Neural cell (in vitro differentiated cells): Measurements from ENCODE around the gene STXBP2. TPM values are rescaled to one million over a fixed set of nuclear protein-coding genes. Genes with fewer than 3 reads are reported as not detected.

ENCODE experiments used
- H2AFZ ChIP-seq: fragments of 200-600, 300-800 bp; sonication (generic), shearing (Covaris generic); 2 replicates; pipeline ENCODE4 v1.6.0; 2014; ENCODE audit warnings: low read depth, mild to moderate bottlenecking, antibody characterized with exemption, low read length, moderate library complexity
- H3F3A ChIP-seq: fragments of 200-600 bp; shearing (Covaris generic); 2 replicates; pipeline ENCODE4 v1.6.1; 2016; ENCODE audit warnings: mild to moderate bottlenecking, moderate library complexity, mixed read lengths, antibody characterized with exemption, low read length; ENCODE audit not compliant: insufficient read depth, poor library complexity, severe bottlenecking
- H3K27ac ChIP-seq: fragments of 200-600, 300-800 bp; sonication (generic), shearing (Covaris generic); 2 replicates; pipeline ENCODE4 v1.5.1; 2014; ENCODE audit warnings: mild to moderate bottlenecking, low read length, moderate library complexity
- H3K27me3 ChIP-seq: fragments of 300-800, 200-600 bp; sonication (generic), shearing (Covaris generic); 2 replicates; pipeline ENCODE4 v1.6.0; 2014; ENCODE audit warnings: mild to moderate bottlenecking, low read depth, low read length, moderate library complexity; ENCODE audit not compliant: insufficient read depth
- H3K36me3 ChIP-seq: fragments of 300-800, 200-600 bp; sonication (generic), shearing (Covaris generic); 2 replicates; pipeline ENCODE4 v1.5.1; 2014; ENCODE audit warnings: mild to moderate bottlenecking, antibody characterized with exemption, low read length, moderate library complexity; ENCODE audit not compliant: insufficient read depth
- H3K4me2 ChIP-seq: fragments of 300-800, 200-600 bp; sonication (generic), shearing (Covaris generic); 2 replicates; pipeline ENCODE4 v1.6.0; 2014; ENCODE audit warnings: mild to moderate bottlenecking, low read length
- H3K4me3 ChIP-seq: fragments of 300-800, 200-600 bp; sonication (generic), shearing (Covaris generic); 2 replicates; pipeline ENCODE4 v1.5.1; 2014; ENCODE audit warnings: mild to moderate bottlenecking, low read length, moderate library complexity
- H3K79me2 ChIP-seq: fragments of 200-600 bp; shearing (Covaris generic); replicated peaks from 2 replicates; pipeline ENCODE4 v1.6.0; 2014; ENCODE audit warnings: mild to moderate bottlenecking, low read length, moderate library complexity; ENCODE audit not compliant: insufficient read depth
- H3K9ac ChIP-seq: fragments of 300-800, 200-600 bp; sonication (generic), shearing (Covaris generic); 2 replicates; pipeline ENCODE4 v1.6.1; 2016; ENCODE audit warnings: mild to moderate bottlenecking, low read length, mixed read lengths
- H3K9me2 ChIP-seq: fragments of 200-600 bp; shearing (Covaris generic); 2 replicates; pipeline ENCODE4 v1.6.1; 2016; ENCODE audit warnings: mild to moderate bottlenecking, low read length, mixed read lengths; ENCODE audit not compliant: insufficient read depth
- H3K9me3 ChIP-seq: fragments of 200-600, 300-800 bp; sonication (generic), shearing (Covaris generic); 2 replicates; pipeline ENCODE4 v1.6.1; 2016; ENCODE audit warnings: mild to moderate bottlenecking, mixed run types, low read length, moderate library complexity, mixed read lengths
- H4K20me1 ChIP-seq: fragments of 200-600 bp; shearing (Covaris generic); 2 replicates; pipeline ENCODE4 v1.6.1; 2016; ENCODE audit warnings: mild to moderate bottlenecking, mixed run types; ENCODE audit not compliant: insufficient read depth
- EP300 ChIP-seq: fragments of 450-650 bp; conservative IDR thresholded peaks from 2 replicates; pipeline ENCODE4 v1.6.1; 2014; ENCODE audit warnings: antibody characterized with exemption, mild to moderate bottlenecking, moderate library complexity; ENCODE audit not compliant: poor library complexity, severe bottlenecking
- EZH2 ChIP-seq: fragments of 200-600, 300-800 bp; shearing (Covaris generic), sonication (generic); IDR thresholded peaks from 2 replicates; pipeline ENCODE4 v1.6.1; 2014; ENCODE audit warnings: antibody characterized with exemption, low read length, borderline replicate concordance, mild to moderate bottlenecking; ENCODE audit not compliant: insufficient read depth, poor library complexity, severe bottlenecking
- MXI1 ChIP-seq: fragments of 450-650 bp; conservative IDR thresholded peaks from 2 replicates; pipeline ENCODE4 v1.6.1; 2014; ENCODE audit warnings: antibody characterized with exemption, mild to moderate bottlenecking; ENCODE audit not compliant: poor library complexity, severe bottlenecking
- POLR2AphosphoS5 ChIP-seq: IDR thresholded peaks from 2 replicates; pipeline ENCODE4 v1.6.1; 2012
- RAD21 ChIP-seq: fragments of 450-650 bp; conservative IDR thresholded peaks from 2 replicates; pipeline ENCODE4 v1.6.1; 2014; ENCODE audit warnings: antibody characterized with exemption, mild to moderate bottlenecking, moderate library complexity
- SMC3 ChIP-seq: fragments of 450-650 bp; conservative IDR thresholded peaks from 2 replicates; pipeline ENCODE4 v1.6.1; 2014; ENCODE audit warnings: antibody characterized with exemption, mild to moderate bottlenecking, moderate library complexity; ENCODE audit not compliant: poor library complexity
- TAF1 ChIP-seq: IDR thresholded peaks from 2 replicates; pipeline ENCODE4 v1.6.1; 2012; ENCODE audit warnings: low read depth
- polyA plus RNA-seq: library from polyadenylated mRNA; depleted of rRNA; stranded (reverse); fragments of >200 nt; gene quantifications from 2 replicates; pipeline ENCODE4 v1.2.3, GENCODE V29; 2014
- TF ChIP-seq, protein P1 (sequence below): fragments of 450-650 bp; IDR thresholded peaks from 2 replicates; pipeline ENCODE4 v1.5.1; 2014; ENCODE audit warnings: antibody characterized with exemption, mild to moderate bottlenecking, moderate library complexity; ENCODE audit not compliant: poor library complexity, severe bottlenecking
- TF ChIP-seq, protein P2 (sequence below): IDR thresholded peaks from 2 replicates; pipeline ENCODE4 v1.6.1; 2012; ENCODE audit warnings: borderline replicate concordance

Gene STXBP2
- polyA plus RNA-seq, 1 donor from 2014 or later = 1.7 TPM

- H3K9me2 ChIP-seq = no peaks in the 10 kb centered on the region
- no peaks in the 10 kb centered on the region for H4K20me1 ChIP-seq
- no peaks in the 10 kb centered on the region for H3K36me3 ChIP-seq
- no peak overlapping the region for H3K27ac ChIP-seq
- H3K9me3 ChIP-seq = no peaks in the 10 kb centered on the region
- H3K27me3 ChIP-seq = peaks cover 3% of the 10 kb centered on the region
- no peak overlapping the region for H3K9ac ChIP-seq
- no peak overlapping the region for H3K4me3 ChIP-seq
- no peaks in the 10 kb centered on the region for H3K79me2 ChIP-seq
- H2AFZ ChIP-seq = no peak overlapping the region
- H3K4me2 ChIP-seq = no peak overlapping the region
- TF ChIP-seq RAD21 (peak; percentile 78), EZH2 (no peak), SMC3 (peak; percentile 92), POLR2AphosphoS5 (no peak), MXI1 (no peak), EP300 (no peak), TAF1 (no peak)
- TF ChIP-seq, protein P1, sequence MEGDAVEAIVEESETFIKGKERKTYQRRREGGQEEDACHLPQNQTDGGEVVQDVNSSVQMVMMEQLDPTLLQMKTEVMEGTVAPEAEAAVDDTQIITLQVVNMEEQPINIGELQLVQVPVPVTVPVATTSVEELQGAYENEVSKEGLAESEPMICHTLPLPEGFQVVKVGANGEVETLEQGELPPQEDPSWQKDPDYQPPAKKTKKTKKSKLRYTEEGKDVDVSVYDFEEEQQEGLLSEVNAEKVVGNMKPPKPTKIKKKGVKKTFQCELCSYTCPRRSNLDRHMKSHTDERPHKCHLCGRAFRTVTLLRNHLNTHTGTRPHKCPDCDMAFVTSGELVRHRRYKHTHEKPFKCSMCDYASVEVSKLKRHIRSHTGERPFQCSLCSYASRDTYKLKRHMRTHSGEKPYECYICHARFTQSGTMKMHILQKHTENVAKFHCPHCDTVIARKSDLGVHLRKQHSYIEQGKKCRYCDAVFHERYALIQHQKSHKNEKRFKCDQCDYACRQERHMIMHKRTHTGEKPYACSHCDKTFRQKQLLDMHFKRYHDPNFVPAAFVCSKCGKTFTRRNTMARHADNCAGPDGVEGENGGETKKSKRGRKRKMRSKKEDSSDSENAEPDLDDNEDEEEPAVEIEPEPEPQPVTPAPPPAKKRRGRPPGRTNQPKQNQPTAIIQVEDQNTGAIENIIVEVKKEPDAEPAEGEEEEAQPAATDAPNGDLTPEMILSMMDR = peak; percentile 91
- TF ChIP-seq, protein P2, sequence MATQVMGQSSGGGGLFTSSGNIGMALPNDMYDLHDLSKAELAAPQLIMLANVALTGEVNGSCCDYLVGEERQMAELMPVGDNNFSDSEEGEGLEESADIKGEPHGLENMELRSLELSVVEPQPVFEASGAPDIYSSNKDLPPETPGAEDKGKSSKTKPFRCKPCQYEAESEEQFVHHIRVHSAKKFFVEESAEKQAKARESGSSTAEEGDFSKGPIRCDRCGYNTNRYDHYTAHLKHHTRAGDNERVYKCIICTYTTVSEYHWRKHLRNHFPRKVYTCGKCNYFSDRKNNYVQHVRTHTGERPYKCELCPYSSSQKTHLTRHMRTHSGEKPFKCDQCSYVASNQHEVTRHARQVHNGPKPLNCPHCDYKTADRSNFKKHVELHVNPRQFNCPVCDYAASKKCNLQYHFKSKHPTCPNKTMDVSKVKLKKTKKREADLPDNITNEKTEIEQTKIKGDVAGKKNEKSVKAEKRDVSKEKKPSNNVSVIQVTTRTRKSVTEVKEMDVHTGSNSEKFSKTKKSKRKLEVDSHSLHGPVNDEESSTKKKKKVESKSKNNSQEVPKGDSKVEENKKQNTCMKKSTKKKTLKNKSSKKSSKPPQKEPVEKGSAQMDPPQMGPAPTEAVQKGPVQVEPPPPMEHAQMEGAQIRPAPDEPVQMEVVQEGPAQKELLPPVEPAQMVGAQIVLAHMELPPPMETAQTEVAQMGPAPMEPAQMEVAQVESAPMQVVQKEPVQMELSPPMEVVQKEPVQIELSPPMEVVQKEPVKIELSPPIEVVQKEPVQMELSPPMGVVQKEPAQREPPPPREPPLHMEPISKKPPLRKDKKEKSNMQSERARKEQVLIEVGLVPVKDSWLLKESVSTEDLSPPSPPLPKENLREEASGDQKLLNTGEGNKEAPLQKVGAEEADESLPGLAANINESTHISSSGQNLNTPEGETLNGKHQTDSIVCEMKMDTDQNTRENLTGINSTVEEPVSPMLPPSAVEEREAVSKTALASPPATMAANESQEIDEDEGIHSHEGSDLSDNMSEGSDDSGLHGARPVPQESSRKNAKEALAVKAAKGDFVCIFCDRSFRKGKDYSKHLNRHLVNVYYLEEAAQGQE = no peak
- H3F3A ChIP-seq = no peaks in the 10 kb centered on the region
Observed at GRCh38 chr19:7652061-7652641, 15.2 kb downstream of the STXBP2 start.

DNA sequence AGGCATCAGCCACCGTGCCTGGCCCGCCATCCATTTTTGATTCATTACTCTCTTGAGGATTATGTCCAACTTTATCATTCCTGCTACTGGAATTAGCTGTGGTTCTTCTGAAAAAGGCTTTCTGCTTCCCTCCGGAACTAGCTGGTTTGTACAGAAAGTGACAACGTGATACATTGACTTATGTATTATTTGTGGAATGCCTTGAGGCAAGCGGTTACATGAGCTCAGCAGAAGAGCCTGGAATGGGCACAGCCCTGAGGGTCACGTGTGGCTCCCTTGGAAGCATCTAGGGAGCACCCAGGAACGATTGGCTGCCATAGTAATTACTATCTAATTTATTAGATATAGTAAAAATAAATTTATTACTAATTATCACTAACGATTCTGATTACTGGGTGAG is 17.5 kb downstream of the STXBP2 start:
- Histone ChIP-seq H3F3A (no peaks in the 10 kb centered on the region), H3K9ac (no peak overlapping the region), H3K9me2 (no peaks in the 10 kb centered on the region), H3K4me2 (no peak overlapping the region), H3K9me3 (no peaks in the 10 kb centered on the region), H3K27me3 (peaks cover 3% of the 10 kb centered on the region), H4K20me1 (no peaks in the 10 kb centered on the region), H3K79me2 (no peaks in the 10 kb centered on the region), H3K4me3 (no peak overlapping the region), H3K27ac (no peak overlapping the region), H3K36me3 (no peaks in the 10 kb centered on the region), H2AFZ (no peak overlapping the region)
- TF ChIP-seq SMC3 (no peak), TAF1 (no peak), MXI1 (no peak), EP300 (no peak), POLR2AphosphoS5 (no peak), RAD21 (no peak), EZH2 (no peak)
- TF ChIP-seq, protein P2 = no peak
- TF ChIP-seq, protein P1 = no peak
